A673 (cell line): ENCODE data around the gene EQTN. TPM values are rescaled to one million over a fixed set of nuclear protein-coding genes. Genes with fewer than 3 reads are reported as not detected.

Source experiments
- BruUV-seq: library from RNA; stranded (reverse); fragments of 400-500 nt; replicated peaks from 2 replicates; lab custom pipeline; 2021; lab: Mats Ljungman, UMichigan
- CTCF ChIA-PET: fragments of 300-600 bp; sonication (Branson Sonifier 250); formaldehyde crosslinking; loops from one replicate; lab custom pipeline; 2022; ENCODE audit warnings: antibody characterized with exemption; lab: Charles Lee
- POLR2A ChIA-PET: fragments of 300-600 bp; sonication (Branson Sonifier 250); formaldehyde crosslinking; loops from one replicate; lab custom pipeline; 2022; ENCODE audit warnings: antibody characterized with exemption; ENCODE audit not compliant: low non-redundant PET; lab: Charles Lee
- DNase-seq: peaks from one replicate; pipeline ENCODE4 v3.0.0-alpha.2; 2015; ENCODE audit warnings: low spot score
- H3K27ac ChIP-seq: fragments of 200-600 bp; sonication (generic); 2 replicates; pipeline ENCODE4 v1.5.1; 2016; ENCODE audit warnings: mixed run types, low read depth, mild to moderate bottlenecking, mixed read lengths, antibody characterized with exemption, low read length; ENCODE audit not compliant: poor library complexity, severe bottlenecking
- H3K27me3 ChIP-seq: fragments of 200-600 bp; sonication (generic); replicated peaks from 2 replicates; pipeline ENCODE4 v1.6.1; 2017; ENCODE audit warnings: mixed run types, low read depth, mild to moderate bottlenecking, mixed read lengths, antibody characterized with exemption, low read length; ENCODE audit not compliant: insufficient read depth, poor library complexity
- H3K36me3 ChIP-seq: fragments of 200-600 bp; sonication (generic); 2 replicates; pipeline ENCODE4 v1.6.1; 2016; ENCODE audit warnings: mixed run types, mild to moderate bottlenecking, mixed read lengths, antibody characterized with exemption, low read length; ENCODE audit not compliant: insufficient read depth, poor library complexity, severe bottlenecking
- H3K4me1 ChIP-seq: fragments of 200-600 bp; sonication (generic); 2 replicates; pipeline ENCODE4 v1.6.1; 2017; ENCODE audit warnings: mixed run types, mild to moderate bottlenecking, mixed read lengths, antibody characterized with exemption, low read length; ENCODE audit not compliant: insufficient read depth, poor library complexity, severe bottlenecking
- H3K4me3 ChIP-seq: fragments of 200-600 bp; sonication (generic); 2 replicates; pipeline ENCODE4 v1.5.1; 2016; ENCODE audit warnings: low read depth, mixed run types, mild to moderate bottlenecking, mixed read lengths, low read length; ENCODE audit not compliant: poor library complexity, severe bottlenecking
- H3K9me3 ChIP-seq: fragments of 200-600 bp; sonication (generic); 2 replicates; pipeline ENCODE4 v1.6.1; 2016; ENCODE audit warnings: mixed run types, low read depth, mild to moderate bottlenecking, mixed read lengths, antibody characterized with exemption, low read length; ENCODE audit not compliant: poor library complexity, severe bottlenecking
- EZH2 ChIP-seq: fragments of 200-600 bp; sonication (generic); IDR thresholded peaks from 2 replicates; pipeline ENCODE4 v1.6.1; 2017; ENCODE audit warnings: borderline replicate concordance, low read depth, mild to moderate bottlenecking, mixed read lengths, antibody characterized with exemption, low read length; ENCODE audit not compliant: poor library complexity, severe bottlenecking
- intact Hi-C: fragments of 100-400 bp; cut with micrococcal nuclease; formaldehyde crosslinking; loops from one replicate; pipeline ENCODE4 v1.10.0; 2022; ENCODE audit not compliant: unreplicated experiment
- total RNA-seq: library from RNA; stranded (reverse); gene quantifications from 2 replicates; pipeline ENCODE4 v1.2.3, GENCODE V29; 2021
- TF ChIP-seq, protein P1 (sequence below): fragments of 300-800, 200-600 bp; sonication (generic); conservative IDR thresholded peaks from 2 replicates; pipeline ENCODE4 v1.5.1; 2017; ENCODE audit warnings: low read depth, mild to moderate bottlenecking, antibody characterized with exemption, low read length, moderate library complexity, mixed read lengths

EQTN gene
- total RNA-seq, 1 experiment from 2014 or later: not detected

DNA sequence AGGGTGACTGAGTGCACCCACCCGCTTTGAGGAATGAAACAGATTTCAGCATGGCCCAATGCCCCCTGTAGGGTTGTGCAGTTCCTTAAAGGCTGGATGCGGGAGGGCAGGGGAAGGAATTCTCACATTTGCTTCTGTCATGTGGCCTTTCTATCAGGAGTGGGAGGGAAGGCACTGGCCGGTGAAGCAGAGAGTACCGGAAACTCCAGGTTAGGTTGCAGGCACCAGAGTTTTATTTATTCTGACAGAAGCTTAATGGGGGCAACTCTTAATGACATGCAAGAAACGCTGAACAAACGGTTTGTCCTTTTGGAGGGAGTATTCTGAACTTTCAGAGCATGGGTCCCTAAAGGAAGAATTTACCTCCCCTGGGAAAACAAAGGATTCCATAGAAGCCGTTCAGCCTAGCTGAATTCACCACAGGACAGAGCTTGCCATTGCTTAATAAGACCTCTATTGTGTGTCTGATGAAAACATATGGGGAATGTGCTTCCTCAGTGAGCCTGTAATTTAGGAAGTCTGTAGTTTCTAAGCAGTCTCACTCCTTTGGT is 44.1 kb upstream of the EQTN start:
- no peak for DNase-seq

DNA sequence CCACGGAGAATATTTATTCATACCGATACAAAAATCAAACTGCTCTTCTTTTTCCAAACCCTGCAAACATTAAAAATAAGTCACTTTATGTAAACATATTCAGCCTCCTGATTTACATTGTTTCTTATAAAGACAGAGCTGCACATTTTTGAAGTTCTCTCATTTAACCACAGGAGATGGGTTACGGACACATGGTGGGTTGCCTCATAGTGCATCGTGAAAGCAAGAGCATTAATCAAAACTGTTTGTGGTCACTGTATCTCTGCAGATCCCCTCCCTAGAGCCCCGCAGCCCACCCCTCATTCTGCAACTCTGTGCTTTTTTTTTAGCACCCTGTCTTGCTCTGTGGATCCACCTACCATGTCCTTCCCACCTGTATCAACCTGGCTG is 43.3 kb upstream of the EQTN start:
- H3K4me3 ChIP-seq: no peak overlapping the region
- no peaks in the 10 kb centered on the region for H3K9me3 ChIP-seq
- H3K27ac ChIP-seq: no peak overlapping the region
- H3K4me1 ChIP-seq: no peaks in the 10 kb centered on the region
- H3K36me3 ChIP-seq: no peaks in the 10 kb centered on the region
- intact Hi-C loops: no loop called here
- DNase-seq: no peak
- ChIA-PET POLR2A (no interaction called here), CTCF (no interaction called here)
- no peaks in the 10 kb centered on the region for H3K27me3 ChIP-seq
- TF ChIP-seq, protein P1, sequence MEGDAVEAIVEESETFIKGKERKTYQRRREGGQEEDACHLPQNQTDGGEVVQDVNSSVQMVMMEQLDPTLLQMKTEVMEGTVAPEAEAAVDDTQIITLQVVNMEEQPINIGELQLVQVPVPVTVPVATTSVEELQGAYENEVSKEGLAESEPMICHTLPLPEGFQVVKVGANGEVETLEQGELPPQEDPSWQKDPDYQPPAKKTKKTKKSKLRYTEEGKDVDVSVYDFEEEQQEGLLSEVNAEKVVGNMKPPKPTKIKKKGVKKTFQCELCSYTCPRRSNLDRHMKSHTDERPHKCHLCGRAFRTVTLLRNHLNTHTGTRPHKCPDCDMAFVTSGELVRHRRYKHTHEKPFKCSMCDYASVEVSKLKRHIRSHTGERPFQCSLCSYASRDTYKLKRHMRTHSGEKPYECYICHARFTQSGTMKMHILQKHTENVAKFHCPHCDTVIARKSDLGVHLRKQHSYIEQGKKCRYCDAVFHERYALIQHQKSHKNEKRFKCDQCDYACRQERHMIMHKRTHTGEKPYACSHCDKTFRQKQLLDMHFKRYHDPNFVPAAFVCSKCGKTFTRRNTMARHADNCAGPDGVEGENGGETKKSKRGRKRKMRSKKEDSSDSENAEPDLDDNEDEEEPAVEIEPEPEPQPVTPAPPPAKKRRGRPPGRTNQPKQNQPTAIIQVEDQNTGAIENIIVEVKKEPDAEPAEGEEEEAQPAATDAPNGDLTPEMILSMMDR: no peak
- TF ChIP-seq EZH2: no peak
- no TSS peak for BruUV-seq

More for the DNA sequence above, 44.1 kb upstream of the EQTN start:
- Histone ChIP-seq H3K36me3 (no peaks in the 10 kb centered on the region), H3K27me3 (no peaks in the 10 kb centered on the region), H3K27ac (no peak overlapping the region), H3K4me1 (no peaks in the 10 kb centered on the region), H3K9me3 (no peaks in the 10 kb centered on the region), H3K4me3 (no peak overlapping the region)
- no TSS peak for BruUV-seq
- ChIA-PET CTCF (no interaction called here), POLR2A (no interaction called here)
- intact Hi-C loops: no loop called here
- TF ChIP-seq, protein P1: no peak
- TF ChIP-seq EZH2: no peak

DNA sequence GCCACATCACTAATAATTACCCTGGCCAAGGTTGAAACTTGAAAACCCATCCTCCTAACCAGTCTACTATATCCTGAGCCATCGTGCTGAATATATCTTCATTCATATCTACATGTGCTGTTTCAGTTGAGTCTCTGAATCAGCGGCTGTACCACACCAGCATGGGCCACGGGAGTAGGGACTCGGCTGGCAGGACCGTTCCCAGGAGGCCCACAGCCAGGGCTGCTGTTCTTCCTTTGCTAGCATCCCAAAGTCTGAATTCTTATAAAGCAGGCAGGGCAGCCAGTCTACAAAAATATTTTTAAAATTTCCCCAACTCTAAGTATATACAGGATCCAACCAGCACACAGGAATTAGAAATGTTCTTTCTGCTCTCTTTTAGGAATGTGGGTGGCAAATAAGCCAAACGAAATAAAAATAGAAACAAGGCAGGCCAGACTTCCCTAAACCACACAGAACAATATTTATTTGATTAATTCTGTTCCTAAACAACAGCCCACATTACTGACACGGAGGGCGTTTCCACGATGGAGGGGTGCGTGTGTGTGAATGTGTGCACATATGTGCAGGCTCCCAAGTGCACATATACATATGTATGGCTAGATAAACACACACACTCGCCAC is 42.8 kb upstream of the EQTN start:
- Histone ChIP-seq H3K36me3 (no peaks in the 10 kb centered on the region), H3K4me3 (no peak overlapping the region), H3K9me3 (no peaks in the 10 kb centered on the region), H3K4me1 (no peaks in the 10 kb centered on the region), H3K27ac (no peak overlapping the region), H3K27me3 (no peaks in the 10 kb centered on the region)
- DNase-seq: no peak
- TF ChIP-seq EZH2: no peak
- TF ChIP-seq, protein P1: no peak
- POLR2A ChIA-PET: no interaction called here
- CTCF ChIA-PET: no interaction called here
- no TSS peak for BruUV-seq
- intact Hi-C loops: loop anchor here (10.0 kb wide), 2 partner anchors 385 to 735 kb away; no protein-coding TSS in a partner anchor
